BJ (cell line): ENCODE results near the gene RANBP10. TPM values are rescaled to one million over a fixed set of nuclear protein-coding genes. Genes with fewer than 3 reads are reported as not detected.
"Not testable (repeated sequence)": the region's sequence is repeated elsewhere in the genome, so short reads cannot be mapped to it uniquely, and the experiment has no call there.

Experiments
- CTCF ChIA-PET: fragments of 350-600 bp; formaldehyde crosslinking; extraction: SDS; loops from one replicate; lab custom pipeline; 2021; ENCODE audit warnings: antibody characterized with exemption, inconsistent platforms; lab: Yijun Ruan, JAX
- POLR2A ChIA-PET: fragments of 300-600 bp; sonication (Branson Sonifier 250); formaldehyde crosslinking; extraction: SDS; loops from one replicate; lab custom pipeline; 2021; ENCODE audit warnings: antibody characterized with exemption; lab: Charles Lee
- DNase-seq: peaks from one replicate; pipeline ENCODE4 v3.0.0-alpha.2; 2011; ENCODE audit warnings: low read depth
- H3K27me3 ChIP-seq: 2 replicates; pipeline ENCODE4 v1.6.0; 2011; ENCODE audit warnings: low read length; ENCODE audit not compliant: control insufficient read depth, insufficient read depth
- H3K36me3 ChIP-seq: 2 replicates; pipeline ENCODE4 v1.5.1; 2011; ENCODE audit warnings: low read length; ENCODE audit not compliant: control insufficient read depth, insufficient read depth
- H3K4me3 ChIP-seq: 2 replicates; pipeline ENCODE4 v1.5.1; 2011; ENCODE audit warnings: low read depth, mild to moderate bottlenecking, control low read depth, low read length
- CTCF ChIP-seq: IDR thresholded peaks from 2 replicates; pipeline ENCODE4 v1.5.1; 2011; ENCODE audit warnings: low read depth, mild to moderate bottlenecking, control low read depth, inconsistent platforms, low read length, moderate library complexity; ENCODE audit not compliant: insufficient read depth
- polyA plus RNA-seq: library from polyadenylated mRNA; depleted of rRNA; stranded (reverse); fragments of >200 nt; gene quantifications from 2 replicates; pipeline ENCODE4 v1.2.3, GENCODE V29; 2011

RANBP10 gene
- polyA plus RNA-seq, 1 experiment = 17.6 TPM

GRCh38 chr16:67697422-67698185 is 108.8 kb downstream of the RANBP10 start:
- H3K36me3 ChIP-seq = peaks cover 1% of the 10 kb centered on the region; the same call in 1 of the 2 replicates
- H3K27me3 ChIP-seq = no peaks in the 10 kb centered on the region
- POLR2A ChIA-PET = no interaction called here
- DNase-seq = no peak
- no peak overlapping the region for H3K4me3 ChIP-seq
- no peak for TF ChIP-seq CTCF
- CTCF ChIA-PET = interaction anchor here (1.4 kb wide), 1 partner anchor 25 kb away, joined by 3 read pairs; no protein-coding TSS in a partner anchor

DNA sequence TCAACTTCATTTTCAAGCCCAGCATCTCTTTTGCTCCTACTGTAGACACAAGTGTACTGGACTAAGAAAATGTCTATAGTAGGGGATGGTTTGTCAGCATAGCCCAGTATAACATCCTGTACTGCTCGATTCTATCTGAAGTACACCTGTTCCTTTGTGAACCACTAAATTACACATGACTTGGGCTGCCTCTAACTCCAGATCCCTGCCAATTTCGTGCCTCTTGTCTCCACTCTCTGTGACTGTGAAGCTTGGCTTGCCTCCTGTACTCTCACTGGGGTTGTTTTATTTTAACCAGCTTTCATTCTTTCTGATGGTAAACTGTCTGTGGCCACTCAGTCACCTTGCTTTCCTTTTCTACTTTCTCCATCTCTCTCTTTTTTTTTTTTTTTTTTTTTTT is 111.7 kb downstream of the RANBP10 start:
- Histone ChIP-seq H3K27me3 (no peaks in the 10 kb centered on the region), H3K4me3 (no peak overlapping the region), H3K36me3 (peaks cover 1% of the 10 kb centered on the region; the same call in 1 of the 2 replicates)
- ChIA-PET CTCF (no interaction called here), POLR2A (interaction anchor here (0.7 kb wide), 1 partner anchor 24 kb away, joined by 6 read pairs; the partner anchor contains the start of gene GFOD2)
- TF ChIP-seq CTCF = no peak
- DNase-seq = no peak

- H3K36me3 ChIP-seq, DNase-seq, H3K4me3 ChIP-seq, H3K27me3 ChIP-seq: not testable (repeated sequence)
- POLR2A ChIA-PET = interaction anchor here (0.7 kb wide), 1 partner anchor 10 kb away, joined by 5 read pairs; no protein-coding TSS in a partner anchor
- CTCF ChIA-PET = interaction anchor here (1.0 to 2.2 kb wide), 2 partner anchors 123 to 173 kb away, joined by 3 to 7 read pairs; no protein-coding TSS in a partner anchor
These were observed 112.7 kb downstream of the RANBP10 start for GRCh38 chr16:67693517-67694285.

- no peak overlapping the region for H3K4me3 ChIP-seq
- H3K27me3 ChIP-seq = no peaks in the 10 kb centered on the region
- peaks cover 5% of the 10 kb centered on the region for H3K36me3 ChIP-seq
- no peak for DNase-seq
- TF ChIP-seq CTCF = no peak
- CTCF ChIA-PET = interaction anchor here (1.3 kb wide), 1 partner anchor 122 kb away, joined by 3 read pairs; the partner anchor contains the start of gene TSNAXIP1
- POLR2A ChIA-PET = no interaction called here
These were observed 120.8 kb downstream of the RANBP10 start for GRCh38 chr16:67685388-67686112.

- POLR2A ChIA-PET = no interaction called here
These were observed 122.6 kb downstream of the RANBP10 start for GRCh38 chr16:67683767-67684166.

More at GRCh38 chr16:67683767-67684166, 122.6 kb downstream of the RANBP10 start:
- CTCF ChIA-PET = interaction anchor here (1.1 to 4.1 kb wide), 3 partner anchors 11 to 357 kb away, joined by 3 to 33 read pairs (median 3); no protein-coding TSS in a partner anchor
- peaks cover 5% of the 10 kb centered on the region for H3K36me3 ChIP-seq
- DNase-seq = no peak
- H3K27me3 ChIP-seq = no peaks in the 10 kb centered on the region
- H3K4me3 ChIP-seq = no peak overlapping the region
- TF ChIP-seq CTCF = no peak
